GM12873 (cell line): ENCODE results near the gene TRAF1.

Source experiments
- TF ChIP-seq, protein P1 (sequence below): IDR thresholded peaks from 2 replicates; pipeline ENCODE4 v1.5.1; 2012; ENCODE audit warnings: low read depth, mild to moderate bottlenecking, moderate library complexity, low read length, control low read depth; ENCODE audit not compliant: insufficient read depth; ENCODE audit errors: missing control alignments

TRAF1 gene

DNA sequence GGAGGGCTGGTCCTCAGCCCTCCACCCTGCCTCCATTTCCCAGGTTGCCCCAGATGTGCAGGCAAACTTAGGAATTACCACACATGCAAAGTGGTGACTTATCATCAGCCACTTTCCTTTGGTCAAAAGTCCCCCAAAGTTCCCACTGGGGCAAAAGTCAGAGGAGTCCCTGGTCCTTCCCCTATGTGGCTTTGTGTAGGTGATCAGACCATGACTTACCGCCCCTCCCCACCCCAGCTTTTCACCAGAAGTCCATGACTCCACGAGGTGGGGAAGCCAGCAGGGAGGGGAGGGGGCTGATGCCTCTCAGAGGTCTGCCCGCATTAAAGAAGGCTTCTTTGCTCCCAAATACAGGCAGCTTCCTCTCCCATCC, 5.8 kb downstream of the TRAF1 start:
- TF ChIP-seq, protein P1, sequence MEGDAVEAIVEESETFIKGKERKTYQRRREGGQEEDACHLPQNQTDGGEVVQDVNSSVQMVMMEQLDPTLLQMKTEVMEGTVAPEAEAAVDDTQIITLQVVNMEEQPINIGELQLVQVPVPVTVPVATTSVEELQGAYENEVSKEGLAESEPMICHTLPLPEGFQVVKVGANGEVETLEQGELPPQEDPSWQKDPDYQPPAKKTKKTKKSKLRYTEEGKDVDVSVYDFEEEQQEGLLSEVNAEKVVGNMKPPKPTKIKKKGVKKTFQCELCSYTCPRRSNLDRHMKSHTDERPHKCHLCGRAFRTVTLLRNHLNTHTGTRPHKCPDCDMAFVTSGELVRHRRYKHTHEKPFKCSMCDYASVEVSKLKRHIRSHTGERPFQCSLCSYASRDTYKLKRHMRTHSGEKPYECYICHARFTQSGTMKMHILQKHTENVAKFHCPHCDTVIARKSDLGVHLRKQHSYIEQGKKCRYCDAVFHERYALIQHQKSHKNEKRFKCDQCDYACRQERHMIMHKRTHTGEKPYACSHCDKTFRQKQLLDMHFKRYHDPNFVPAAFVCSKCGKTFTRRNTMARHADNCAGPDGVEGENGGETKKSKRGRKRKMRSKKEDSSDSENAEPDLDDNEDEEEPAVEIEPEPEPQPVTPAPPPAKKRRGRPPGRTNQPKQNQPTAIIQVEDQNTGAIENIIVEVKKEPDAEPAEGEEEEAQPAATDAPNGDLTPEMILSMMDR = no peak

DNA sequence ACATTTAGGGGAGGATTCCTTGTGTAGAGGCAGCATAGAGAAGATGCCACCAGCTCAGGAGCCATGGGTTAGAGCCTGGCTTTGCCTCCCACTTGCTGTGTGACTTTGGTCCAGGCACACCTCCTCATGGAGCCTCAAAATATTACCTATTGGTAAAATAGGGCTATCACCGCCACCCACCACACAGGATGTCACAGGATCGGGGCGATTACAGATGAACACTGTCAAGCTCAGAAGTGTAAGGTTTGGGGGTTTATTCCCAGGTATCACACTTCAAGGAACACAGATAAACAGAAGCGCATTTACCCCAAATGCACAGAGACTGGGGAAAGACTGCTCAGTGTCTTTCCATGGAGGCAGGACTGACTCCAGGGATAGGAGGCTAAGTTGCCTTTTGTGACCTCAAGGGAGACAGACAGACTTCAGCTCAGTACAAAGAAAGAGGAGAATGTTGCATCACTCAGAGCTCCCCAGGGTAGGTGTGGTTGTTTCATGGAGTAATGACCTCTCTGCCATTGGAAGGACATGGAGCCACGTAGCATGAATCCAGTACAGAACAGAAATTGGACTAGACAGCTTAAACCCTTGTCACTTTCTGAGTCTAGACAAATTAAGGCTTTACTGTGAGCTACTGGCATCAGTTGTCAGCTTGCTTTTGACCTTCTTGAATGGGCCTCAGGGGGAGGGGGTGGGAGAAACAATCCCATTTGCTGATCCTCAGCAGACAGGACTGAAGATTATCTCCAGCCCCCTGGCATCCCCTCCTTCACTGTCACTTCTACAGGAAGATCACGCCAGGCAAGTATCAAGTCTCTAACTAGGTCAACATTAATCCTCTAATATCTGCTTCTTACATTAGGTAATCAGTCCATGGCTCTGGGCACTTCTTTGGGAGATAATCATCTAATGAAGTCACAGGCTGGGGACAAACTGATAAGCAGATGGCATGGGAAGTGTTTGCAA, 6.5 kb downstream of the TRAF1 start:
- TF ChIP-seq, protein P1 = no peak

DNA sequence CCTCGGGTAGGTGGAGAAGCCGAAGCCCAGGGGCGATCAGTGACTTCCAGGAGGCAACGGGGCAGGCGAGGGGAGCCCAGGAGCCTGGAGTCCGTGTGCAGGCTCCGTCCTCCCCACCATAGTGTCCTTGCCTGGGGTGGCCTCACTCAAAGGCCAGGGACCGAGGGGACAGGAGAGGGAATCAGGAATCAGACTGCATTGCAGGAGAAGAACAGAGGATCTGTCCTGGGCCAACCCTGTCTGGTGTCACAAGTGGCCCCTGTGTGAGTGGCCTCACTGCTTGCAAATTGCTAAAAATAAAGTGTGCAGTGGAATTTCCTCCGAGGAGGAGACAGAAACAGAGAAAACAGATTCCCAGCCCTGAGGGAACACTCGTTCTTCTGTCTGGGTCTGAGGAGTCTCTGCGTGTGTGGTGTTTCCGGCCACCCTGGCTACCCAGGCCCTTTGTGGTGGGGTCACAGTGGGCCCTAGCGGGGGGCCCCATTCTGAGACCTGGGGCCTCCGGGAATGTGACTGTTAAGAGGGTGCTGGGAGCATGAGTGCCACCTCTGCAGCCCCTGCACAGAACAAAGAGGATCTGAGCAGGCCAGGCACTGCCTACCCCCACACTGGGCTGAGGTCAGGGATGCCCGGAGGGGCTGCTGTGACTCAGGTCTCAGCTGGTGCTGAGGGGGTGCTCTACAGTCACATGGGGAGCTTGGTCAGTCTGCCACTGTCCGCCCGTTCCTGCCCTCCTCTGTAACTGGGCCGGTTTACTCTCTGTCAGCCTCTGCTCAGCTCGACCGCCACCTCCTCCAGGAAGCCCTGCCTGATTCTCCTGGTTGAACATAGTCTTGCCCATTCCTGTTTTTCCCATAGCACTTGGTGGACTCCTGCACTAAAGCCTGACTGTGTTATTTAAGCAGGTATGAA, 7.4 kb downstream of the TRAF1 start:
- TF ChIP-seq, protein P1 = no peak

DNA sequence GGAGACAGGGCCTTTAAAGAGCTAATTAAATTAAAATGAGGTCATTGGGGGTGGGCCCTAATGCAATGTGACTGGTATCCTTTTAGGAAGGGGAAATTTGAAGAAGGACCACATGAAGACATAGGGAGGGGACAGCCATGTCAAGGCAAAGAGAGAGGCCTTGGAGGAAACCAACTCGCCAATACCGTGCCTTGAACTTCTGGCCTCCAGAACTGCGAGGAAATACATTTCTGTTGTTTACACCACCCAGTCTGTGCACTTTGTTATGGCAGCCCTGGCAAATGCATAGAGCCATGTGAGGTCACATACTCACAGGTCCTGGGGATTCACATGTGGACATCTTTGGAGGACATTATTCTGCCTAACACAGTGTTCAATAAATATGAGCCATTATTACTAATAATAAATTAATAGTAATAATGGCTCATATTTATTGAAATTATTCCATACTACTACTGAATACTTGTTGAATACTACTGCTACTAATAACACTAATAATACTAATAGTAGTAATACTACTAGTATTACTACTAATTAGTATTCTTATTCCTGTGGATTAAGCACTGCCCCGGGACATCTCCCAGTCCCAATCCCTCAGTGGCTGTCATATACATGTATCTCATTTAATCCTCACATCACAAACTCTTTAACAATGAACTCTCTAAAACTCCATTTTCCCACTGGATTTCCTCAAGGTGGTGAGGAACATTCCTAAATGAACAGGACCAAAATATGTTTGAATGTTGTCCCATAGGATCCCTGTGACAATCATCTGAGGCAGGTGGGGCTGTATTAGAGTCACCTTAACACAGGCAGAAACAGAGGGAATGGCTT, 8.4 kb downstream of the TRAF1 start:
- TF ChIP-seq, protein P1 = no peak

DNA sequence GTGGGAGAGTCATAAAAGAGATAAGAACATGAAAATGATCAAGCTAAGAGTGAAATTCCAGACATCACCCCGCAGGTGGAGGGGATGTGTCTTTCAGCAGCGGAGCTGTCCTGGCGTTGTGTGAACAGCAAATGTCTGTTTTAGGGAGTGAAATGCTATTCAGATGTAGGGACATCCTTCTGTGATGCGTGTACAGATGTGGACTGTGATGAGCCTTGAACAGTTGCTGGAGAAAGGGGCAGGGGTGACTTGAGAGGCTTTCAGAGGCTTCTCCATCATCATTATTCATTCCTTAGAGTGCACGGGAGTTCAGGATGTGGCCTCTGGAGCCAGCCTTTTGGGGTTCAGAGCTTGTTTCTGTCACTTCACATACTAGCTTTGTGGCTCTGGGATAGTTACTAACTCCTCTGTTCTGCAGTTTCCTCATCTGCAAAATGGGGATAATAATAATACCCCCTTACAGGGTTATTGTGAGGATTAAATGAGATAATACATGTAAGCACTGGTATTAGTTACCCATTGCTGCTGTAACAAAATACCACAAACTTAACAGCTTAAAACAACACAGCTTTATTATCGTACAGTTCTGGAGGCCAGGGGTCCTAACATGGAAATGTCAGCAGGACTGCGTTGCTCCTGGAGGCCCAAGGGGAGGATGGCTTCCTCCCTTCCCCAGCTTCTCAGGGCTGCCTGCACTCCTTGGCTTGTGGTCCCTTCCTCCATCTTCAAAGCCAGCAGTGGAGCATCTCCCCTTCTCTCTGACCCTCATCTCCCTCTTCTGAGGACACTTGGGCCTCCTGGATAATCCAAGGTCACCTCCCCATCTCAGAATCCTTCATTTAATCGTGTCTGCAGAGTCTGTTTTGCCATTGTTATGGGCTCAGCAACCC, 9.4 kb downstream of the TRAF1 start:
- TF ChIP-seq, protein P1 = no peak

DNA sequence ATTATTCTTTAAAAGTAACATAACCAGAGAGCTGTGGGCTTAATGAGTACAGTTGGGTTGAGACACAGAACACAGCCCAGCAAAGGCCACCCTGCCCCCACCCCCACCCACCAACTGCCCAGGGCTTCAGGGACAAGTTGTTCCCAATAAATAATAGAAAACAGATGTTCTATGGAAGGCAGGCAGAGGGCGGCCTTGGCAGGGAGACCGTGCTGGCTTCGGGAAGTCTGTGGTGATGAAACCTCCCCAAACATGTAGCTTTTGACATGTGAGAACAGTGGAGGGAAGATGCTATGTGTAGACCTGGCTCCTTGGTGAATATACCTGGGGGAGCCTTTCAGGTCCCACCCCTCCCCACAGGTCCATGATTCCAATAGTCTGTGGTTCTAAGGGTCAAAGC, 10.0 kb downstream of the TRAF1 start:
- TF ChIP-seq, protein P1 = no peak
